CD4-positive, alpha-beta T cell treated with Interleukin-1 beta for 1 hour (primary cell): ENCODE measurements around the gene GPS1.

Experiments
- DNase-seq, 2 donors: peaks; one replicate each; pipeline ENCODE4 v3.0.0-alpha.2; 2020 to 2022

Gene GPS1

GRCh38 chr17:82047379-82047778 is 4.3 kb upstream of the GPS1 start:
- DNase-seq = no peak

- DNase-seq = no peak
Measured at GRCh38 chr17:82047914-82048570, 3.7 kb upstream of the GPS1 start.

GRCh38 chr17:82048571-82048971 is 3.1 kb upstream of the GPS1 start:
- no peak for DNase-seq

GRCh38 chr17:82049106-82049505 is 2.6 kb upstream of the GPS1 start:
- DNase-seq = no peak

GRCh38 chr17:82049521-82049971 is 2.2 kb upstream of the GPS1 start:
- no peak for DNase-seq

- DNase-seq = no peak
Measured at GRCh38 chr17:82050152-82050760, 1.4 kb upstream of the GPS1 start.

- no peak for DNase-seq
Measured at GRCh38 chr17:82050761-82051641, 697 bp upstream of the GPS1 start.

- DNase-seq = no peak
Measured at GRCh38 chr17:82052638-82053059, 951 bp downstream of the GPS1 start.

GRCh38 chr17:82053130-82053529 is 1.4 kb downstream of the GPS1 start:
- DNase-seq = no peak

GRCh38 chr17:82053556-82054263 is 2.0 kb downstream of the GPS1 start:
- no peak for DNase-seq

- no peak for DNase-seq
Measured at GRCh38 chr17:82054351-82055022, 2.8 kb downstream of the GPS1 start.

- no peak for DNase-seq
Measured at GRCh38 chr17:82055023-82055964, 3.6 kb downstream of the GPS1 start.

GRCh38 chr17:82055965-82056728 is 4.4 kb downstream of the GPS1 start:
- DNase-seq = no peak

- DNase-seq = no peak
Measured at GRCh38 chr17:82056729-82057621, 5.3 kb downstream of the GPS1 start.

- DNase-seq = no peak
Measured at GRCh38 chr17:82058230-82058854, 6.6 kb downstream of the GPS1 start.

- DNase-seq = no peak
Measured at GRCh38 chr17:82058855-82059249, 7.2 kb downstream of the GPS1 start.

GRCh38 chr17:82059272-82060000 is 7.7 kb downstream of the GPS1 start:
- DNase-seq = no peak

GRCh38 chr17:82060001-82060380 is 8.3 kb downstream of the GPS1 start:
- no peak for DNase-seq
